Subcutaneous adipose tissue (tissue), 4 donors: ENCODE data around the gene DHRS7C. TPM values are rescaled to one million over a fixed set of nuclear protein-coding genes. Genes with fewer than 3 reads are reported as not detected.

Experiments used
- CTCF ChIP-seq: fragments of 450-650 bp; IDR thresholded peaks from one replicate; pipeline ENCODE4 v1.5.1; 2016; ENCODE audit warnings: low read depth, mild to moderate bottlenecking, control low read depth, antibody characterized with exemption, moderate library complexity
- total RNA-seq, 4 donors: library from RNA; depleted of rRNA; stranded (reverse); fragments of >200 nt; gene quantifications; one replicate each; pipeline ENCODE4 v1.1.0, GENCODE V29; 2016

Gene DHRS7C
- total RNA-seq, 4 donors from 2014 or later: not detected

DNA sequence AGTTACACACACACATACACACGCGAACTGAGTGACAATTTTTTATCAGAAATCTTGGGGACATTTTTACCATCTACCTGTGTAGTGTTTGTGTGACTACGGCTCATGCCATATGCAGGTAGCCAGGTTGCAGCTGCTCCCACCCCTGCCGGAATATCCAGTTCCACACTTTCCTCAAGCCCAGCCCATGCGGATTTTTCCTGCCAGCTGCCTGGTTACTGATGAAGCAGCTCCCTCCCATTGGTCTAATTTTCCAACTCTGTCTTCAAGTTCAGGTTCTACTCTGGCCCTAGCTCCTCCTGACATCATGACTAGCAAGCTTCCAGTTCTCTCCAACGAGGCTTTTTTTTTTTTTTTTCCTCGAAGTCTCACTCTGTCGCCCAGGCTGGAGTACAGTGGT is 25.7 kb upstream of the DHRS7C start:
- TF ChIP-seq CTCF: no peak

GRCh38 chr17:9816472-9816871 is 25.1 kb upstream of the DHRS7C start:
- no peak for TF ChIP-seq CTCF

GRCh38 chr17:9814337-9814945 is 23.0 kb upstream of the DHRS7C start:
- TF ChIP-seq CTCF: no peak

DNA sequence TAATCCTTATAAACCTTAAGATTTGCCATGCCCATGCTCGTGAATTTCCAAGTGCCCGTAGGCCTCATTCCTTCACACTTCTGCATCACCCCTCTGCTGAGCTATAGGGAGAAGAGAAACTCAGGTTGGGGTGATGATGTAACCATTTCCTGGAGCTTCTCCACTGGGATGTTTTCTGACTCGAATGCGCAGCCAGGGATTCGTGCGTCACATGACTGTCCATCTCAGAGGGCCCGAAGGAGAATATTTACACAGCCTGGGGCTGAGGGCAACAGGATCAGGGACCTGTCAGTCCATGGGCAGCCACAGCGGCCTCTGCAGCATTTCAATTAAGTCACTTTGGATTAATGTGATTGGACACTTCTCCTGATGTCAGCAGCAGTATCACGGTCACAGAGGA is 21.8 kb upstream of the DHRS7C start:
- TF ChIP-seq CTCF: no peak

- TF ChIP-seq CTCF: no peak
Measured at GRCh38 chr17:9811537-9811936, 20.1 kb upstream of the DHRS7C start.

GRCh38 chr17:9811086-9811485 is 19.7 kb upstream of the DHRS7C start:
- no peak for TF ChIP-seq CTCF

DNA sequence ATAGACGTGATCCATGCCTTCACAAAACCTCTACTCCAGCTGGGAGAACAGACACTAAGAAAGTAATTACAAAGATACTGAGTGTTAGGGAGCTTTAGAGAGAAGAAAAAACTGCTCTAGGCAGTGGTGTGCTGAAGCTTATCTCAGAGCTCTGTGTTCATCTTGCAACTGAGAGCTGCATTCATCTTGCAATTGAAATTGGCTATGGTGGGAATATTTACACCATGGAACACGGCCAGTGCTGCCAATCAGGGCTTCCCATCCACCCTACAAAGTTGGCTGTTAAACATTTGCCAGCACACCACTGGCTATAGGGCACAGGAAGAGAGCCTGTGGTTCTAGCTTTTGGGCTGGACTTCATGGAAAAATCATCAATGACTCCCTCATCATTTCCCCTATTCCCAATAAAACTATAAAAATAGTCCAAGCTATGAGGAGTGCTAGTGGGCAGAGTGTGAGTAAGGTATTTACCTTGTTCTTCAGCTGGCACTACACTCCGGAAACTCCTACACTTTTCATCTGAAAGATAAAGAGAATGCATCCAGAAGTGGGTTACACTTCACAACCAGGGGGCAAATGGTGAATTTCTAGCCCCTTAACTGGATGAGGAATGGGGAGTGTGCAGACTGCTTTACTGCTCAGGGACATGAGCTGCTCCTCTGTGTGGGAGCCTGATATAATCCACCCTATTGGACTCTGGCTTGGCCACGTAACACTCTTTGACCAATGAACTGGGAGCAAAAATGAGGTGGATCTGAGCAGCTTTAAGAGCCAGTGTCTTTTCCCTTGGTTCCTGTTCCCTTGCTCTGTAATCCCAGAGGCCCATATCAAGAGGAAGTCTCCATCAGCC is 18.9 kb upstream of the DHRS7C start:
- TF ChIP-seq CTCF: no peak
